ENCODE data around the gene LGALS3BP. TPM values are rescaled to one million over a fixed set of nuclear protein-coding genes. Genes with fewer than 3 reads are reported as not detected.

LGALS3BP gene
- total and polyA plus RNA-seq, 12 donors = 196 to 852 (median 545) TPM

- H3K36me3 ChIP-seq = no peaks in the 10 kb centered on the region
- TF ChIP-seq, protein P1, sequence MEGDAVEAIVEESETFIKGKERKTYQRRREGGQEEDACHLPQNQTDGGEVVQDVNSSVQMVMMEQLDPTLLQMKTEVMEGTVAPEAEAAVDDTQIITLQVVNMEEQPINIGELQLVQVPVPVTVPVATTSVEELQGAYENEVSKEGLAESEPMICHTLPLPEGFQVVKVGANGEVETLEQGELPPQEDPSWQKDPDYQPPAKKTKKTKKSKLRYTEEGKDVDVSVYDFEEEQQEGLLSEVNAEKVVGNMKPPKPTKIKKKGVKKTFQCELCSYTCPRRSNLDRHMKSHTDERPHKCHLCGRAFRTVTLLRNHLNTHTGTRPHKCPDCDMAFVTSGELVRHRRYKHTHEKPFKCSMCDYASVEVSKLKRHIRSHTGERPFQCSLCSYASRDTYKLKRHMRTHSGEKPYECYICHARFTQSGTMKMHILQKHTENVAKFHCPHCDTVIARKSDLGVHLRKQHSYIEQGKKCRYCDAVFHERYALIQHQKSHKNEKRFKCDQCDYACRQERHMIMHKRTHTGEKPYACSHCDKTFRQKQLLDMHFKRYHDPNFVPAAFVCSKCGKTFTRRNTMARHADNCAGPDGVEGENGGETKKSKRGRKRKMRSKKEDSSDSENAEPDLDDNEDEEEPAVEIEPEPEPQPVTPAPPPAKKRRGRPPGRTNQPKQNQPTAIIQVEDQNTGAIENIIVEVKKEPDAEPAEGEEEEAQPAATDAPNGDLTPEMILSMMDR (IDR thresholded peaks at IDR 0.05) = no peak
- intact Hi-C loops (cut with DNase I) = no loop called here
- no peak overlapping the region for H3K27ac ChIP-seq
- peaks cover 0 to 18% (median 4%) of the 10 kb centered on the region in 9 donors for H3K4me1 ChIP-seq
- H3K9me3 ChIP-seq = no peaks in the 10 kb centered on the region
- DNase-seq (no peak), ATAC-seq (peak in 1 of 8 donors; percentile 28)
- no peak overlapping the region for H3K4me3 ChIP-seq
- WGBS, 2 donors = 77 to 78% methylated on average over 7 of the region's 7 CpGs
- no peaks in the 10 kb centered on the region for H3K27me3 ChIP-seq
Observed at GRCh38 chr17:78958641-78959127, 21.0 kb downstream of the LGALS3BP start.

DNA sequence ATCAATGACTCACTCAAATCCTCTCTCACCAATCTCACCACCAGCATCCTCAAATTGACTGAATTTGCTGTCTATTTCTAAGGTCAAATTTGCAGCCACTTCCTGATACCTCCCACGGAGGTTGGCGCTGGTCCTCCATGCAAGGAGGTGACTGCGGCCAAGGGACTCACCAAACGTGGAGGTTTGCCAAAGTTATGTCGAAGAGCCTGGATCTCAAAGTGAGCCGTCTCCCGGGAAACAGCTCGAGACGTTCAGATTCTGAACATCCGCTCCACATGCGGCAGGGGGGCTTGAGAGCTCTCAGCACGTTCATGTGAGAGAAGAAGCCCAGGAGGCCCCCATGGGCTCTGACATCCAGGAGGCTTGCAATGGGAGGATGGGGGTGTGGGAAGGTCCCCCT is 22.6 kb downstream of the LGALS3BP start:
- WGBS, 2 donors = 50 to 55% methylated on average over 12 of the region's 12 CpGs

DNA sequence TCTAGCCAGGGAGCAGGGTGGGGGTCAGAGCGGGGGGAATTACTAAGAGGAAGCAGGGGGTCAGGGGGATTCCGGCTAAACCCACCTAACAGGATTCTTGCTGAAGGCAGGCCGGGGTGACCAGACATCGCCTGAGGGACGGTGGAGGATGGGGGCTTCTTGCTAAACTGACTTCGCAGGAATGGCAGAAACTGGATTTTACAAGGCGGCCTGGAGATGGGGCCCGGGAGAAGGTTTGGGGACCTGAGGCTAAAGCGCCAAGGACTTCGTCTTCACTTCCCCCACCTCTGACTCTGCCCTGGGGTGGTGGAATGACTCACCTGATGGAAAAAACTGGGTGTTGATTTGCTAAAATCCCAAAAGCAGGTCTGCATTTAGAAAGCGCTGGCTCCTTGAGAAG is 23.5 kb downstream of the LGALS3BP start:
- Histone ChIP-seq H3K9me3 (peaks cover 0 to 6% (median 2%) of the 10 kb centered on the region in 11 donors), H3K27ac (no peak overlapping the region), H3K4me3 (no peak overlapping the region), H3K4me1 (peaks cover 0 to 28% (median 14%) of the 10 kb centered on the region in 9 donors), H3K36me3 (no peaks in the 10 kb centered on the region), H3K27me3 (no peaks in the 10 kb centered on the region)
- DNase-seq (no peak), ATAC-seq (no peak)
- WGBS, 2 donors = 90 to 93% methylated on average over 11 of the region's 11 CpGs
- TF ChIP-seq, protein P1 (IDR thresholded peaks at IDR 0.05) = no peak
- intact Hi-C loops (cut with DNase I) = no loop called here

More for the DNA sequence above, 22.6 kb downstream of the LGALS3BP start:
- no peak for ATAC-seq
- H3K27ac ChIP-seq = no peak overlapping the region
- TF ChIP-seq, protein P1 (IDR thresholded peaks at IDR 0.05) = no peak
- H3K4me1 ChIP-seq = peaks cover 0 to 31% (median 12%) of the 10 kb centered on the region in 9 donors
- H3K4me3 ChIP-seq = no peak overlapping the region
- DNase-seq = no peak
- no peaks in the 10 kb centered on the region for H3K9me3 ChIP-seq
- intact Hi-C loops (cut with DNase I) = no loop called here
- H3K36me3 ChIP-seq = no peaks in the 10 kb centered on the region
- no peaks in the 10 kb centered on the region for H3K27me3 ChIP-seq

- TF ChIP-seq, protein P1 (IDR thresholded peaks at IDR 0.05) = no peak
- H3K9me3 ChIP-seq = peaks cover 0 to 21% (median 14%) of the 10 kb centered on the region in 11 donors
- DNase-seq (no peak), ATAC-seq (no peak)
- H3K4me1 ChIP-seq = peaks cover 0 to 28% (median 11%) of the 10 kb centered on the region in 9 donors
- H3K27ac ChIP-seq = no peak overlapping the region
- 93 to 95% methylated on average over 14 of the region's 14 CpGs for WGBS, 2 donors
- H3K4me3 ChIP-seq = no peak overlapping the region
- intact Hi-C loops (cut with DNase I) = no loop called here
- no peaks in the 10 kb centered on the region for H3K36me3 ChIP-seq
- no peaks in the 10 kb centered on the region for H3K27me3 ChIP-seq
Observed at GRCh38 chr17:78954684-78955083, 25.0 kb downstream of the LGALS3BP start.

Measured in heart right ventricle (tissue), 16 donors.